HEK293 (cell line): ENCODE results near the gene SH3BP5L.

ENCODE experiments used
- CTCF ChIA-PET: fragments of 350-600 bp; formaldehyde crosslinking; extraction: SDS; loops from one replicate; lab custom pipeline; 2021; ENCODE audit warnings: antibody characterized with exemption; lab: Yijun Ruan, JAX
- POLR2A ChIA-PET: fragments of 300-600 bp; formaldehyde crosslinking; extraction: SDS; loops from one replicate; lab custom pipeline; 2020; ENCODE audit warnings: antibody characterized with exemption, inconsistent platforms; lab: Yijun Ruan, JAX
- H3K27ac ChIP-seq: fragments of 200-500 bp; sonication (Bioruptor generic); 2 replicates; pipeline ENCODE4 v1.5.1; 2014; ENCODE audit warnings: low read depth, low read length, control low read depth, inconsistent platforms; ENCODE audit errors: extremely low read depth
- H3K36me3 ChIP-seq, 2 experiments: fragments of 200-500 bp in 1 of 2; sonication (Bioruptor generic) in 1 of 2; 1 replicate in 1 of 2; 2 replicates in 1 of 2; pipeline ENCODE4 v1.5.1; 2014 to 2017; ENCODE audit warnings: inconsistent platforms in 2 of 2, low read length in 2 of 2; ENCODE audit not compliant: control insufficient read depth in 2 of 2, insufficient read depth in 1 of 2
- H3K4me1 ChIP-seq: fragments of 200-500 bp; sonication (Bioruptor generic); 2 replicates; pipeline ENCODE4 v1.5.1; 2014; ENCODE audit warnings: mild to moderate bottlenecking, low read length, inconsistent platforms; ENCODE audit not compliant: control insufficient read depth, insufficient read depth
- H3K4me3 ChIP-seq: 2 replicates; pipeline ENCODE4 v1.5.1; 2011; ENCODE audit warnings: low read depth, mild to moderate bottlenecking, control low read depth, low read length, moderate library complexity
- H3K9me3 ChIP-seq: fragments of 200-500 bp; sonication (Bioruptor generic); 2 replicates; pipeline ENCODE4 v1.5.1; 2014; ENCODE audit warnings: low read depth, low read length, inconsistent platforms; ENCODE audit not compliant: control insufficient read depth, insufficient read depth
- AEBP2 ChIP-seq: fragments of 450-650 bp; formaldehyde crosslinking; IDR thresholded peaks from 2 replicates; pipeline ENCODE4 v1.5.1; 2016; ENCODE audit warnings: missing biosample characterization, missing genetic modification characterization, borderline replicate concordance
- BCL6B ChIP-seq: fragments of 450-650 bp; formaldehyde crosslinking; IDR thresholded peaks from 2 replicates; pipeline ENCODE4 v1.5.1; 2017; ENCODE audit warnings: missing biosample characterization, missing genetic modification characterization
- KLF17 ChIP-seq: fragments of 450-650 bp; formaldehyde crosslinking; IDR thresholded peaks from 2 replicates; pipeline ENCODE4 v1.5.1; 2016; ENCODE audit warnings: missing biosample characterization, missing genetic modification characterization
- MEIS1 ChIP-seq: sonication (generic); formaldehyde crosslinking; IDR thresholded peaks from 2 replicates; pipeline ENCODE4 v1.8.1; 2022; ENCODE audit warnings: missing genetic modification reagents, mild to moderate bottlenecking, borderline replicate concordance
- OSR2 ChIP-seq: fragments of 450-650 bp; formaldehyde crosslinking; IDR thresholded peaks from 2 replicates; pipeline ENCODE4 v1.5.1; 2016; ENCODE audit warnings: missing biosample characterization, missing genetic modification characterization
- SP7 ChIP-seq: fragments of 450-650 bp; formaldehyde crosslinking; IDR thresholded peaks from 2 replicates; pipeline ENCODE4 v1.5.1; 2016; ENCODE audit warnings: missing biosample characterization, missing genetic modification characterization
- ZBTB8A ChIP-seq: fragments of 450-650 bp; formaldehyde crosslinking; IDR thresholded peaks from 2 replicates; pipeline ENCODE4 v1.5.1; 2016; ENCODE audit warnings: missing biosample characterization, missing genetic modification characterization
- ZIC2 ChIP-seq: fragments of 450-650 bp; formaldehyde crosslinking; IDR thresholded peaks from 2 replicates; pipeline ENCODE4 v1.5.1; 2016; ENCODE audit warnings: missing biosample characterization, missing genetic modification characterization
- ZNF114 ChIP-seq: fragments of 450-650 bp; formaldehyde crosslinking; IDR thresholded peaks from 2 replicates; pipeline ENCODE4 v1.5.0; 2017; ENCODE audit warnings: missing biosample characterization, missing genetic modification characterization
- ZNF148 ChIP-seq: fragments of 450-650 bp; formaldehyde crosslinking; IDR thresholded peaks from 2 replicates; pipeline ENCODE4 v1.5.0; 2017; ENCODE audit warnings: missing biosample characterization, missing genetic modification characterization, borderline replicate concordance
- ZNF174 ChIP-seq: fragments of 450-650 bp; formaldehyde crosslinking; IDR thresholded peaks from 2 replicates; pipeline ENCODE4 v1.5.0; 2017; ENCODE audit warnings: missing biosample characterization, mild to moderate bottlenecking, missing genetic modification characterization
- ZNF239 ChIP-seq: fragments of 450-650 bp; formaldehyde crosslinking; IDR thresholded peaks from 2 replicates; pipeline ENCODE4 v1.5.1; 2016; ENCODE audit warnings: missing biosample characterization, missing genetic modification characterization
- ZNF341 ChIP-seq: fragments of 450-650 bp; formaldehyde crosslinking; IDR thresholded peaks from 2 replicates; pipeline ENCODE4; 2016; ENCODE audit warnings: low read depth, missing biosample characterization, missing genetic modification characterization
- ZNF391 ChIP-seq: fragments of 450-650 bp; formaldehyde crosslinking; IDR thresholded peaks from 2 replicates; pipeline ENCODE4 v1.5.1; 2016; ENCODE audit warnings: low read depth, missing biosample characterization, missing genetic modification characterization, borderline replicate concordance
- ZNF473 ChIP-seq: fragments of 450-650 bp; formaldehyde crosslinking; IDR thresholded peaks from 2 replicates; pipeline ENCODE4 v1.5.1; 2017; ENCODE audit warnings: missing biosample characterization, missing genetic modification characterization
- ZNF548 ChIP-seq: fragments of 450-650 bp; formaldehyde crosslinking; IDR thresholded peaks from 2 replicates; pipeline ENCODE4 v1.5.1; 2016; ENCODE audit warnings: missing biosample characterization, missing genetic modification characterization
- ZNF560 ChIP-seq: fragments of 450-650 bp; formaldehyde crosslinking; IDR thresholded peaks from 2 replicates; pipeline ENCODE4 v1.5.1; 2017; ENCODE audit warnings: missing biosample characterization, missing genetic modification characterization, borderline replicate concordance
- ZNF626 ChIP-seq: fragments of 450-650 bp; sonication (Bioruptor Pico); formaldehyde crosslinking; IDR thresholded peaks from 2 replicates; pipeline ENCODE4 v1.5.1; 2018; ENCODE audit warnings: missing biosample characterization, missing genetic modification characterization, inconsistent platforms
- ZNF660 ChIP-seq: fragments of 450-650 bp; IDR thresholded peaks from 2 replicates; pipeline ENCODE4 v1.5.1; 2018; ENCODE audit warnings: missing biosample characterization, mild to moderate bottlenecking, missing genetic modification characterization
- ZNF768 ChIP-seq: fragments of 450-650 bp; formaldehyde crosslinking; IDR thresholded peaks from 2 replicates; pipeline ENCODE4 v1.5.1; 2018; ENCODE audit warnings: missing biosample characterization, mild to moderate bottlenecking, missing genetic modification characterization
- ZSCAN16 ChIP-seq: fragments of 450-650 bp; formaldehyde crosslinking; IDR thresholded peaks from 2 replicates; pipeline ENCODE4 v1.5.1; 2016; ENCODE audit warnings: missing biosample characterization, missing genetic modification characterization
- ZXDB ChIP-seq: fragments of 450-650 bp; formaldehyde crosslinking; IDR thresholded peaks from 2 replicates; pipeline ENCODE4 v1.5.1; 2016; ENCODE audit warnings: missing biosample characterization, missing genetic modification characterization

Gene SH3BP5L

GRCh38 chr1:248787430-248787829, 38.3 kb downstream of the SH3BP5L start:
- TF ChIP-seq OSR2 (tag by site-specific recombination) (no peak), KLF17 (tag by site-specific recombination) (no peak), SP7 (tag by site-specific recombination) (no peak)
- Histone ChIP-seq H3K27ac (no peak overlapping the region), H3K4me3 (no peak overlapping the region), H3K36me3 (no peaks in the 10 kb centered on the region), H3K9me3 (no peaks in the 10 kb centered on the region), H3K4me1 (no peaks in the 10 kb centered on the region)
- ChIA-PET CTCF (no interaction called here), POLR2A (no interaction called here)

- H3K9me3 ChIP-seq = no peaks in the 10 kb centered on the region
- POLR2A ChIA-PET = no interaction called here
- no peak overlapping the region for H3K4me3 ChIP-seq
- TF ChIP-seq MEIS1 (CRISPR knock-in tag) = no peak
- no peak for TF ChIP-seq ZSCAN16
- no peak for TF ChIP-seq ZNF473 (tag by site-specific recombination)
- TF ChIP-seq AEBP2 (tag by site-specific recombination) = no peak
- TF ChIP-seq BCL6B (tag by site-specific recombination) = no peak
- TF ChIP-seq ZNF660 (tag by site-specific recombination) = no peak
- TF ChIP-seq ZNF174 (tag by site-specific recombination) = no peak
- TF ChIP-seq ZIC2 = no peak
- no peak for TF ChIP-seq ZNF548 (tag by site-specific recombination)
- TF ChIP-seq ZNF768 (tag by site-specific recombination) = no peak
- TF ChIP-seq ZBTB8A (tag by site-specific recombination) = no peak
- TF ChIP-seq ZNF626 (tag by site-specific recombination) = no peak
- no peak for TF ChIP-seq ZNF341 (tag by site-specific recombination)
- TF ChIP-seq ZXDB (tag by site-specific recombination) = no peak
- no peak for TF ChIP-seq ZNF239 (tag by site-specific recombination)
- no peak for TF ChIP-seq ZNF560
- no peak for TF ChIP-seq ZNF391 (tag by site-specific recombination)
- TF ChIP-seq ZNF114 (tag by site-specific recombination) = no peak
- no peak for TF ChIP-seq ZNF148
- TF ChIP-seq, all 188 proteins: peak for 0
- Histone ChIP-seq H3K4me1 (no peaks in the 10 kb centered on the region), H3K36me3 (no peaks in the 10 kb centered on the region), H3K27ac (no peak overlapping the region)
- CTCF ChIA-PET = no interaction called here
These were observed 39.6 kb downstream of the SH3BP5L start for GRCh38 chr1:248786156-248786555.
